HAP-1 (cell line): Measurements from ENCODE around the gene OR2V2.
"Not testable (repeated sequence)": the region's sequence is repeated elsewhere in the genome, so short reads cannot be mapped to it uniquely, and the experiment has no call there.

Source experiments
- DNase-seq, 2 experiments: peaks; one replicate each; pipeline ENCODE4 v3.0.0-alpha.2; 2016 to 2020; ENCODE audit warnings: low spot score in 2 of 2
- H3K27me3 ChIP-seq: fragments of 250-450 bp; sonication (Bioruptor Pico); 2 replicates; pipeline ENCODE4 v1.5.1; 2020; ENCODE audit warnings: low read depth, mild to moderate bottlenecking, moderate library complexity
- H3K36me3 ChIP-seq: fragments of 250-450 bp; sonication (Bioruptor Pico); replicated peaks from 2 replicates; pipeline ENCODE4 v1.5.1; 2020; ENCODE audit warnings: mild to moderate bottlenecking
- H3K4me1 ChIP-seq: fragments of 250-450 bp; sonication (Bioruptor Pico); 2 replicates; pipeline ENCODE4 v1.5.1; 2020; ENCODE audit warnings: mild to moderate bottlenecking
- H3K4me3 ChIP-seq: fragments of 250-450 bp; sonication (Bioruptor Pico); 2 replicates; pipeline ENCODE4 v1.5.1; 2020; ENCODE audit warnings: mild to moderate bottlenecking, moderate library complexity
- H3K9me3 ChIP-seq: fragments of 250-450 bp; sonication (Bioruptor Pico); 2 replicates; pipeline ENCODE4 v1.5.1; 2020; ENCODE audit warnings: mild to moderate bottlenecking, moderate library complexity
- in situ Hi-C: fragments of 300-500 bp; cut with MboI; formaldehyde crosslinking; loops from 3 replicates; pipeline ENCODE4 v1.14.3; 2020; ENCODE audit warnings: low sequenced_read_pairs, inconsistent platforms, mixed read lengths

Gene OR2V2

GRCh38 chr5:181142054-181142453 lies 5.3 kb upstream of the OR2V2 start:
- in situ Hi-C loops: no loop called here
- H3K4me3 ChIP-seq: no peak overlapping the region
- no peaks in the 10 kb centered on the region for H3K36me3 ChIP-seq

GRCh38 chr5:181145133-181145532 lies 2.3 kb upstream of the OR2V2 start:
- in situ Hi-C loops: no loop called here
- H3K36me3 ChIP-seq: no peaks in the 10 kb centered on the region

More at GRCh38 chr5:181142054-181142453, 5.3 kb upstream of the OR2V2 start:
- no peak for DNase-seq
- H3K9me3 ChIP-seq: no peaks in the 10 kb centered on the region
- H3K4me1 ChIP-seq: no peaks in the 10 kb centered on the region
- H3K27me3 ChIP-seq: peaks cover 20% of the 10 kb centered on the region

GRCh38 chr5:181149355-181149754 lies 2.0 kb downstream of the OR2V2 start:
- Histone ChIP-seq H3K4me3 (no peak overlapping the region), H3K9me3 (no peaks in the 10 kb centered on the region), H3K27me3 (peaks cover 13% of the 10 kb centered on the region), H3K4me1 (no peaks in the 10 kb centered on the region), H3K36me3 (no peaks in the 10 kb centered on the region)
- in situ Hi-C loops: no loop called here
- no peak for DNase-seq

More at GRCh38 chr5:181145133-181145532, 2.3 kb upstream of the OR2V2 start:
- no peaks in the 10 kb centered on the region for H3K9me3 ChIP-seq
- no peak for DNase-seq
- no peaks in the 10 kb centered on the region for H3K4me1 ChIP-seq
- H3K4me3 ChIP-seq: no peak overlapping the region
- H3K27me3 ChIP-seq: peaks cover 20% of the 10 kb centered on the region

GRCh38 chr5:181149806-181150733 lies 2.7 kb downstream of the OR2V2 start:
- in situ Hi-C loops: no loop called here
- peaks cover 9% of the 10 kb centered on the region for H3K27me3 ChIP-seq

GRCh38 chr5:181151146-181151545 lies 3.8 kb downstream of the OR2V2 start:
- Histone ChIP-seq H3K4me3 (no peak overlapping the region), H3K36me3 (no peaks in the 10 kb centered on the region), H3K4me1 (no peaks in the 10 kb centered on the region), H3K9me3 (no peaks in the 10 kb centered on the region), H3K27me3 (peaks cover 6% of the 10 kb centered on the region; the same call in 1 of the 2 replicates)
- in situ Hi-C loops: no loop called here
- DNase-seq: no peak

More at GRCh38 chr5:181149806-181150733, 2.7 kb downstream of the OR2V2 start:
- H3K4me1 ChIP-seq: no peaks in the 10 kb centered on the region
- DNase-seq: no peak
- no peak overlapping the region for H3K4me3 ChIP-seq
- H3K36me3 ChIP-seq: no peaks in the 10 kb centered on the region
- no peaks in the 10 kb centered on the region for H3K9me3 ChIP-seq

GRCh38 chr5:181152406-181152805 lies 5.0 kb downstream of the OR2V2 start:
- H3K4me3 ChIP-seq: no peak overlapping the region
- DNase-seq: no peak
- in situ Hi-C loops: no loop called here
- no peaks in the 10 kb centered on the region for H3K36me3 ChIP-seq
- no peaks in the 10 kb centered on the region for H3K9me3 ChIP-seq
- no peaks in the 10 kb centered on the region for H3K4me1 ChIP-seq
- peaks cover 11% of the 10 kb centered on the region; the same call in 1 of the 2 replicates for H3K27me3 ChIP-seq

GRCh38 chr5:181153814-181154213 lies 6.4 kb downstream of the OR2V2 start:
- peaks cover 11% of the 10 kb centered on the region; the same call in 1 of the 2 replicates for H3K27me3 ChIP-seq
- H3K4me1 ChIP-seq: no peaks in the 10 kb centered on the region
- in situ Hi-C loops: no loop called here
- H3K36me3 ChIP-seq: no peaks in the 10 kb centered on the region
- no peaks in the 10 kb centered on the region for H3K9me3 ChIP-seq
- no peak for DNase-seq
- H3K4me3 ChIP-seq: no peak overlapping the region

- no peak for DNase-seq
- in situ Hi-C loops: no loop called here
- Histone ChIP-seq H3K27me3 (peaks cover 11% of the 10 kb centered on the region; the same call in 1 of the 2 replicates), H3K9me3 (no peaks in the 10 kb centered on the region), H3K36me3 (no peaks in the 10 kb centered on the region), H3K4me1 (peaks cover 9% of the 10 kb centered on the region), H3K4me3 (no peak overlapping the region)
Observed at GRCh38 chr5:181156758-181157157, 9.4 kb downstream of the OR2V2 start.

GRCh38 chr5:181158869-181159268 lies 11.5 kb downstream of the OR2V2 start:
- H3K27me3 ChIP-seq: peaks cover 11% of the 10 kb centered on the region; the same call in 1 of the 2 replicates
- no peak overlapping the region for H3K4me3 ChIP-seq
- H3K36me3 ChIP-seq: no peaks in the 10 kb centered on the region
- H3K9me3 ChIP-seq: no peaks in the 10 kb centered on the region
- no peak for DNase-seq
- peaks cover 9% of the 10 kb centered on the region for H3K4me1 ChIP-seq
- in situ Hi-C loops: no loop called here

GRCh38 chr5:181159286-181160151 lies 12.1 kb downstream of the OR2V2 start:
- in situ Hi-C loops: no loop called here
- Histone ChIP-seq H3K9me3 (no peaks in the 10 kb centered on the region), H3K27me3 (peaks cover 11% of the 10 kb centered on the region; the same call in 1 of the 2 replicates), H3K4me3 (no peak overlapping the region), H3K36me3 (no peaks in the 10 kb centered on the region), H3K4me1 (peaks cover 9% of the 10 kb centered on the region)
- DNase-seq: peak; percentile 68 to 96

- H3K4me3 ChIP-seq: peak overlapping the region; percentile 16
Observed at GRCh38 chr5:181160152-181160754, 12.9 kb downstream of the OR2V2 start.

GRCh38 chr5:181160755-181161533 lies 13.6 kb downstream of the OR2V2 start:
- H3K27me3 ChIP-seq: peaks cover 11% of the 10 kb centered on the region; the same call in 1 of the 2 replicates
- H3K4me1 ChIP-seq, H3K9me3 ChIP-seq, in situ Hi-C loops, H3K36me3 ChIP-seq, H3K4me3 ChIP-seq: not testable (repeated sequence)
- DNase-seq: peak; percentile 14 to 80

More at GRCh38 chr5:181160152-181160754, 12.9 kb downstream of the OR2V2 start:
- no peaks in the 10 kb centered on the region for H3K9me3 ChIP-seq
- H3K4me1 ChIP-seq: peaks cover 9% of the 10 kb centered on the region
- H3K36me3 ChIP-seq: no peaks in the 10 kb centered on the region
- H3K27me3 ChIP-seq: peaks cover 11% of the 10 kb centered on the region; the same call in 1 of the 2 replicates
- peak; percentile 15 to 76 for DNase-seq
- in situ Hi-C loops: no loop called here
